Ovary (tissue), 9 donors: ENCODE measurements around the gene IGFBP1. TPM values are rescaled to one million over a fixed set of nuclear protein-coding genes. Genes with fewer than 3 reads are reported as not detected.

ENCODE experiments used
- DNase-seq, 5 donors: peaks; one replicate each; pipeline ENCODE4 v3.0.0-alpha.2; 2019 to 2020
- H3K27ac ChIP-seq, 2 donors: fragments of 200-600 bp; one replicate each; pipeline versions ENCODE4 v1.5.1 to v1.8.0; 2019 to 2022
- H3K27me3 ChIP-seq: fragments of 200-600 bp; one replicate; pipeline ENCODE4 v1.8.0; 2022
- H3K36me3 ChIP-seq: fragments of 200-600 bp; sonication (generic); one replicate; pipeline ENCODE4 v1.5.1; 2019
- H3K4me1 ChIP-seq: one replicate; pipeline ENCODE4 v1.8.1; 2013; ENCODE audit warnings: mild to moderate bottlenecking, moderate library complexity; ENCODE audit not compliant: insufficient read depth
- H3K4me3 ChIP-seq: fragments of 200-600 bp; sonication (generic); one replicate; pipeline ENCODE4 v1.5.1; 2017
- H3K9me3 ChIP-seq, 2 donors: fragments of 200-600 bp in 1 of 2; sonication (generic) in 1 of 2; one replicate each; pipeline versions ENCODE4 v1.5.1 to v1.8.1; 2013 to 2019; ENCODE audit warnings: mild to moderate bottlenecking in 1 of 2, moderate library complexity in 1 of 2
- CTCF ChIP-seq, 3 donors: fragments of 450-650 bp in 2 of 3; fragments of 200-600 bp in 1 of 3; IDR thresholded peaks; one replicate each; pipeline versions ENCODE4 v1.5.1 to v1.8.0; 2016 to 2022; ENCODE audit warnings: antibody characterized with exemption in 3 of 3, mild to moderate bottlenecking in 1 of 3
- EP300 ChIP-seq: sonication (generic); formaldehyde crosslinking; IDR thresholded peaks from one replicate; pipeline ENCODE4 v1.6.1; 2017; ENCODE audit warnings: antibody characterized with exemption
- POLR2A ChIP-seq: fragments of 450-650 bp; IDR thresholded peaks from one replicate; pipeline ENCODE4 v1.6.1; 2017; ENCODE audit warnings: antibody characterized with exemption, mild to moderate bottlenecking, moderate library complexity
- WGBS, 3 donors: extraction: QIAGEN DNeasy Blood & Tissue Kit in 1 of 3; methylation state at CpG; one replicate each; pipeline versions ENCODE4 v1.1.5 to v1.1.7; 2013 to 2017; 5-methylcytosine and 5-hydroxymethylcytosine counted together
- intact Hi-C, 4 donors: fragments of 100-400 bp; cut with DNase I; formaldehyde crosslinking; loops; one replicate each; pipeline versions ENCODE4 v1.11.0 to v1.15.1; 2022 to 2023
- polyA plus RNA-seq, 2 donors: library from polyadenylated mRNA; stranded (reverse); fragments of 200-250 nt in 1 of 2; fragments of 350-450 nt in 1 of 2; fragmentation: Illumina TruSeq in 1 of 2; extraction: RNeasy Lipid Tissue Mini Kit (QIAGEN cat#74804) in 1 of 2; gene quantifications; one replicate each; pipeline ENCODE4 v1.2.3, GENCODE V29; 2013 to 2014
- total RNA-seq, 7 donors: library from RNA; depleted of rRNA in 2 of 7; stranded (reverse); fragments of >200 nt in 2 of 7; fragmentation: NEBNext Ultra II Directional in 3 of 7; extraction: Animal tissue kit (Norgen Biotek cat#: 25700) in 3 of 7; gene quantifications; one replicate each; pipeline versions ENCODE4 v1.1.0 to v1.2.4, GENCODE V29; 2016 to 2023
- donor health status: DM: no; HTN: no; CAD: no; lungs with moderate emphysema.
- donor health status: DM: no; HTN: no; CAD: no.
- donor health status: Bipolar disorder and iron deficiency.
- donor health status: DM: yes; HTN: yes; CAD: no.
- donor health status: DM: no; HTN: no; CAD: no.
- donor health status: DM: yes; HTN: yes; CAD: no.

Gene IGFBP1
- total and polyA plus RNA-seq, 9 donors, result 1.1 to 197 (median 3.7) TPM; not detected in 1

- Histone ChIP-seq H3K36me3 (no peaks in the 10 kb centered on the region), H3K4me1 (peaks cover 4% of the 10 kb centered on the region), H3K27ac (peak within 1 kb of the TSS in 1 of 2 donors; percentile 23), H3K27me3 (no peaks in the 10 kb centered on the region), H3K4me3 (peak within 1 kb of the TSS; percentile 78), H3K9me3 (no peaks in the 10 kb centered on the region)
- no peak for TF ChIP-seq EP300
- peak; percentile 30 for TF ChIP-seq POLR2A
- peak; percentile 44 to 74 (median 56) for DNase-seq
- intact Hi-C loops, result loop anchor here (5.0 to 10.0 kb wide), 7 partner anchors 424 to 1337 kb away; no protein-coding TSS in a partner anchor
- 0% methylated on average over 65 to 111 of the region's 111 CpGs for WGBS, 3 donors
Observed at GRCh38 chr7:45920502-45921380, 32.5 kb downstream of the IGFBP1 start, which contains the start of gene IGFBP3. Gene IGFBP3 (minus strand): TSS chr7:45921272. CDS start chr7:45921140, 132 bp downstream.

GRCh38 chr7:45921381-45921698, 33.1 kb downstream of the IGFBP1 start:
- no peak for TF ChIP-seq POLR2A
- H3K27me3 ChIP-seq, result no peaks in the 10 kb centered on the region

GRCh38 chr7:45921699-45922519, 33.6 kb downstream of the IGFBP1 start:
- Histone ChIP-seq H3K36me3 (no peaks in the 10 kb centered on the region), H3K27ac (peak overlapping the region; percentile 14 to 23), H3K4me3 (peak overlapping the region; percentile 78), H3K27me3 (no peaks in the 10 kb centered on the region), H3K9me3 (no peaks in the 10 kb centered on the region), H3K4me1 (peaks cover 4% of the 10 kb centered on the region)
- peak; percentile 61 to 83 (median 75) for DNase-seq
- TF ChIP-seq EP300, result no peak
- TF ChIP-seq POLR2A, result no peak
- TF ChIP-seq CTCF (IDR thresholded peaks at IDR 0.05), result peak; percentile 68 to 86 (median 78)
- WGBS, 3 donors, result 5 to 7% (median 6%) methylated on average over 36 of the region's 36 CpGs
- intact Hi-C loops, result loop anchor here (5.0 to 10.0 kb wide), 7 partner anchors 423 to 1335 kb away; no protein-coding TSS in a partner anchor

More at GRCh38 chr7:45921381-45921698, 33.1 kb downstream of the IGFBP1 start:
- H3K4me3 ChIP-seq, result peak overlapping the region; percentile 78
- intact Hi-C loops, result loop anchor here (5.0 to 10.0 kb wide), 7 partner anchors 423 to 1336 kb away; no protein-coding TSS in a partner anchor
- H3K4me1 ChIP-seq, result peaks cover 4% of the 10 kb centered on the region
- DNase-seq, result peak in 2 of 5 donors; percentile 22 to 44
- 1 to 4% (median 2%) methylated on average over 22 to 31 of the region's 31 CpGs for WGBS, 3 donors
- H3K27ac ChIP-seq, result peak overlapping the region in 1 of 2 donors; percentile 23
- no peaks in the 10 kb centered on the region for H3K9me3 ChIP-seq
- H3K36me3 ChIP-seq, result no peaks in the 10 kb centered on the region

GRCh38 chr7:45922810-45923209, 34.5 kb downstream of the IGFBP1 start:
- H3K27ac ChIP-seq, result peak overlapping the region in 1 of 2 donors; percentile 14
- TF ChIP-seq CTCF (IDR thresholded peaks at IDR 0.05) (no peak), POLR2A (no peak), EP300 (no peak)
- no peaks in the 10 kb centered on the region for H3K9me3 ChIP-seq
- DNase-seq, result peak in 1 of 5 donors; percentile 26
- no peaks in the 10 kb centered on the region for H3K27me3 ChIP-seq
- intact Hi-C loops, result loop anchor here (5.0 to 10.0 kb wide), 7 partner anchors 422 to 1334 kb away; no protein-coding TSS in a partner anchor
- 2 to 5% (median 2%) methylated on average over 11 of the region's 11 CpGs for WGBS, 3 donors
- peak overlapping the region; percentile 12 for H3K4me3 ChIP-seq
- H3K4me1 ChIP-seq, result peaks cover 4% of the 10 kb centered on the region
- H3K36me3 ChIP-seq, result no peaks in the 10 kb centered on the region

GRCh38 chr7:45923290-45923689, 35.0 kb downstream of the IGFBP1 start:
- TF ChIP-seq CTCF (IDR thresholded peaks at IDR 0.05), result peak; percentile 53 to 80 (median 76)
- no peak for TF ChIP-seq EP300
- 5 to 7% (median 6%) methylated on average over 9 of the region's 9 CpGs for WGBS, 3 donors
- Histone ChIP-seq H3K27ac (no peak overlapping the region), H3K27me3 (no peaks in the 10 kb centered on the region), H3K36me3 (no peaks in the 10 kb centered on the region), H3K4me3 (no peak overlapping the region), H3K4me1 (peaks cover 4% of the 10 kb centered on the region), H3K9me3 (no peaks in the 10 kb centered on the region)
- intact Hi-C loops, result loop anchor here (5.0 to 10.0 kb wide), 7 partner anchors 422 to 1334 kb away; no protein-coding TSS in a partner anchor
- peak; percentile 66 to 83 (median 81) for DNase-seq
